ENCODE data around the gene SEC23B. TPM values are rescaled to one million over a fixed set of nuclear protein-coding genes. Genes with fewer than 3 reads are reported as not detected.

SEC23B gene
- total and polyA plus RNA-seq, 4 donors, result 12.8 to 54.3 (median 34.8) TPM

DNA sequence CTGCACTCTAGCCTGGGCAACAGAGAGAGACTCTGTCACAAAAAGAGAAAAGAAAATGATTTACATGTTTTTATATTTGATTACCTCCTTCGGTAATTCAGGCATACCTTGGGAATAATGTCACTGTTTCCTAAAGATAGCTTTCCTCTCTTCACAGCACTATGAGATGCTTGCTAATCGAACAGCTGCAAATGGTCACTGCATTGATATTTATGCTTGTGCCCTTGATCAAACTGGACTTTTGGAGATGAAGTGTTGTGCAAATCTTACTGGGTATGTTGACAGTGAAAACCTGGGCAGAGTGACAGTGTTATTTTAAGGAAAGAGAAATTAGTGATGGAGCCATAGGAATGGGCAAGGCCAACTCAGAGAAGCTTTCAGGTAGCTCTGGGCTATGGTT lies 19.6 kb downstream of the SEC23B start:
- Histone ChIP-seq H3K9ac (ENCODE audit: low read depth in 1 of 2, low read length in 2 of 2) (no peak overlapping the region), H3K4me1 (ENCODE audit: control insufficient read depth in 4 of 4, insufficient read depth in 4 of 4, low read length in 3 of 4) (no peaks in the 10 kb centered on the region), H3K9me3 (ENCODE audit: control insufficient read depth in 4 of 4, low read length in 3 of 4) (no peaks in the 10 kb centered on the region), H3K4me3 (ENCODE audit: low read depth in 1 of 3, low read length in 3 of 3) (no peak overlapping the region), H3K36me3 (ENCODE audit: control insufficient read depth in 4 of 4, insufficient read depth in 3 of 4, low read depth in 1 of 4, low read length in 3 of 4) (peaks cover 19 to 80% (median 65%) of the 10 kb centered on the region in 4 donors), H3K27me3 (ENCODE audit: control insufficient read depth in 4 of 4, insufficient read depth in 4 of 4, low read length in 3 of 4) (no peaks in the 10 kb centered on the region), H3K27ac (ENCODE audit: low read depth in 1 of 2, low read length in 2 of 2) (no peak overlapping the region)
- no peak for DNase-seq (ENCODE audit: low spot score)
- TF ChIP-seq, protein P1, sequence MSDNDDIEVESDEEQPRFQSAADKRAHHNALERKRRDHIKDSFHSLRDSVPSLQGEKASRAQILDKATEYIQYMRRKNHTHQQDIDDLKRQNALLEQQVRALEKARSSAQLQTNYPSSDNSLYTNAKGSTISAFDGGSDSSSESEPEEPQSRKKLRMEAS (IDR thresholded peaks at IDR 0.05), result no peak
- no peak for TF ChIP-seq JUND (IDR thresholded peaks at IDR 0.05)
- no peak for TF ChIP-seq NR2F2 (IDR thresholded peaks at IDR 0.05)
- TF ChIP-seq RXRA (IDR thresholded peaks at IDR 0.05), result no peak
- TF ChIP-seq, protein P2, sequence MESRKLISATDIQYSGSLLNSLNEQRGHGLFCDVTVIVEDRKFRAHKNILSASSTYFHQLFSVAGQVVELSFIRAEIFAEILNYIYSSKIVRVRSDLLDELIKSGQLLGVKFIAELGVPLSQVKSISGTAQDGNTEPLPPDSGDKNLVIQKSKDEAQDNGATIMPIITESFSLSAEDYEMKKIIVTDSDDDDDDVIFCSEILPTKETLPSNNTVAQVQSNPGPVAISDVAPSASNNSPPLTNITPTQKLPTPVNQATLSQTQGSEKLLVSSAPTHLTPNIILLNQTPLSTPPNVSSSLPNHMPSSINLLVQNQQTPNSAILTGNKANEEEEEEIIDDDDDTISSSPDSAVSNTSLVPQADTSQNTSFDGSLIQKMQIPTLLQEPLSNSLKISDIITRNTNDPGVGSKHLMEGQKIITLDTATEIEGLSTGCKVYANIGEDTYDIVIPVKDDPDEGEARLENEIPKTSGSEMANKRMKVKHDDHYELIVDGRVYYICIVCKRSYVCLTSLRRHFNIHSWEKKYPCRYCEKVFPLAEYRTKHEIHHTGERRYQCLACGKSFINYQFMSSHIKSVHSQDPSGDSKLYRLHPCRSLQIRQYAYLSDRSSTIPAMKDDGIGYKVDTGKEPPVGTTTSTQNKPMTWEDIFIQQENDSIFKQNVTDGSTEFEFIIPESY (IDR thresholded peaks at IDR 0.05), result no peak
- no peak for TF ChIP-seq GABPA (IDR thresholded peaks at IDR 0.05 in 1 of 2, conservative IDR thresholded peaks at IDR 0.05 in 1 of 2)
- TF ChIP-seq, protein P3, sequence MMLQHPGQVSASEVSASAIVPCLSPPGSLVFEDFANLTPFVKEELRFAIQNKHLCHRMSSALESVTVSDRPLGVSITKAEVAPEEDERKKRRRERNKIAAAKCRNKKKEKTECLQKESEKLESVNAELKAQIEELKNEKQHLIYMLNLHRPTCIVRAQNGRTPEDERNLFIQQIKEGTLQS (IDR thresholded peaks at IDR 0.05), result no peak
- WGBS, result 91% methylated on average over 2 of the region's 2 CpGs

DNA sequence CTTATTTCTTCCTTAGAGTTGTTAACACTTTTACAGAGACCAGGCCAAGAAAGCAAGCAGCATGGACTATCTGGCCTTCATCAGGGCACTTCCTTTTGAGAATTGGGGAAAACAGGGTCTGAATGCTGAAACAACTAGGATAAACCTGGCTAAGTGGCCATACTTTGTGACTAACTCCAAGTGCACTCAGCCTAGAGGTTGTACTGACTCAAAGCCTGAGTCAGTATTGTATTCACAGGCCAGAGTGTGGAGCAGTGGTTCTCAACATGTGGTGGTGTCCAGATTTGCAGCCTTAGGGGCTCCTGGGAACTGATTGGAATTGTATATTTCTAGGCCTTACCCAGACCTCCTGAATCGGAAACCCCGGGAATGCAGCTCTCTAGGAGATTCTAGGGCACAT lies 20.1 kb downstream of the SEC23B start:
- no peak overlapping the region for H3K4me3 ChIP-seq (ENCODE audit: low read depth in 1 of 3, low read length in 3 of 3)
- no peaks in the 10 kb centered on the region for H3K9me3 ChIP-seq (ENCODE audit: control insufficient read depth in 4 of 4, low read length in 3 of 4)
- H3K27me3 ChIP-seq (ENCODE audit: control insufficient read depth in 4 of 4, insufficient read depth in 4 of 4, low read length in 3 of 4), result no peaks in the 10 kb centered on the region
- H3K36me3 ChIP-seq (ENCODE audit: control insufficient read depth in 4 of 4, insufficient read depth in 3 of 4, low read depth in 1 of 4, low read length in 3 of 4), result peaks cover 19 to 85% (median 68%) of the 10 kb centered on the region in 4 donors
- TF ChIP-seq, protein P4, sequence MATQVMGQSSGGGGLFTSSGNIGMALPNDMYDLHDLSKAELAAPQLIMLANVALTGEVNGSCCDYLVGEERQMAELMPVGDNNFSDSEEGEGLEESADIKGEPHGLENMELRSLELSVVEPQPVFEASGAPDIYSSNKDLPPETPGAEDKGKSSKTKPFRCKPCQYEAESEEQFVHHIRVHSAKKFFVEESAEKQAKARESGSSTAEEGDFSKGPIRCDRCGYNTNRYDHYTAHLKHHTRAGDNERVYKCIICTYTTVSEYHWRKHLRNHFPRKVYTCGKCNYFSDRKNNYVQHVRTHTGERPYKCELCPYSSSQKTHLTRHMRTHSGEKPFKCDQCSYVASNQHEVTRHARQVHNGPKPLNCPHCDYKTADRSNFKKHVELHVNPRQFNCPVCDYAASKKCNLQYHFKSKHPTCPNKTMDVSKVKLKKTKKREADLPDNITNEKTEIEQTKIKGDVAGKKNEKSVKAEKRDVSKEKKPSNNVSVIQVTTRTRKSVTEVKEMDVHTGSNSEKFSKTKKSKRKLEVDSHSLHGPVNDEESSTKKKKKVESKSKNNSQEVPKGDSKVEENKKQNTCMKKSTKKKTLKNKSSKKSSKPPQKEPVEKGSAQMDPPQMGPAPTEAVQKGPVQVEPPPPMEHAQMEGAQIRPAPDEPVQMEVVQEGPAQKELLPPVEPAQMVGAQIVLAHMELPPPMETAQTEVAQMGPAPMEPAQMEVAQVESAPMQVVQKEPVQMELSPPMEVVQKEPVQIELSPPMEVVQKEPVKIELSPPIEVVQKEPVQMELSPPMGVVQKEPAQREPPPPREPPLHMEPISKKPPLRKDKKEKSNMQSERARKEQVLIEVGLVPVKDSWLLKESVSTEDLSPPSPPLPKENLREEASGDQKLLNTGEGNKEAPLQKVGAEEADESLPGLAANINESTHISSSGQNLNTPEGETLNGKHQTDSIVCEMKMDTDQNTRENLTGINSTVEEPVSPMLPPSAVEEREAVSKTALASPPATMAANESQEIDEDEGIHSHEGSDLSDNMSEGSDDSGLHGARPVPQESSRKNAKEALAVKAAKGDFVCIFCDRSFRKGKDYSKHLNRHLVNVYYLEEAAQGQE (IDR thresholded peaks at IDR 0.05), result no peak
- no peak for TF ChIP-seq GABPA (IDR thresholded peaks at IDR 0.05 in 1 of 2, conservative IDR thresholded peaks at IDR 0.05 in 1 of 2)
- TF ChIP-seq HNF4G (IDR thresholded peaks at IDR 0.05), result no peak
- TF ChIP-seq FOXA2 (IDR thresholded peaks at IDR 0.05), result no peak
- TF ChIP-seq EGR1 (IDR thresholded peaks at IDR 0.05; ENCODE audit: low read depth in 2 of 2), result no peak
- TF ChIP-seq TAF1 (conservative IDR thresholded peaks at IDR 0.05), result no peak
- no peak for TF ChIP-seq RAD21 (IDR thresholded peaks at IDR 0.05)
- no peak for TF ChIP-seq RXRA (IDR thresholded peaks at IDR 0.05)
- TF ChIP-seq, protein P3 (IDR thresholded peaks at IDR 0.05), result no peak
- TF ChIP-seq NR2F2 (IDR thresholded peaks at IDR 0.05), result no peak
- TF ChIP-seq, protein P2 (IDR thresholded peaks at IDR 0.05), result no peak
- TF ChIP-seq HNF4A (conservative IDR thresholded peaks at IDR 0.05), result no peak
- TF ChIP-seq YY1 (IDR thresholded peaks at IDR 0.05), result no peak
- TF ChIP-seq FOXA1 (IDR thresholded peaks at IDR 0.05), result no peak
- TF ChIP-seq, protein P1 (IDR thresholded peaks at IDR 0.05), result no peak
- no peak for TF ChIP-seq JUND (IDR thresholded peaks at IDR 0.05)
- no peak for TF ChIP-seq SP1 (IDR thresholded peaks at IDR 0.05)
- H3K4me1 ChIP-seq (ENCODE audit: control insufficient read depth in 4 of 4, insufficient read depth in 4 of 4, low read length in 3 of 4), result no peaks in the 10 kb centered on the region
- no peak for DNase-seq (ENCODE audit: low spot score)
- 95% methylated on average over 2 of the region's 2 CpGs for WGBS
- H3K9ac ChIP-seq (ENCODE audit: low read depth in 1 of 2, low read length in 2 of 2), result no peak overlapping the region
- no peak overlapping the region for H3K27ac ChIP-seq (ENCODE audit: low read depth in 1 of 2, low read length in 2 of 2)
